ENCODE results near the gene GMIP. TPM values are rescaled to one million over a fixed set of nuclear protein-coding genes. Genes with fewer than 3 reads are reported as not detected.
"Not testable (repeated sequence)": the region's sequence is repeated elsewhere in the genome, so short reads cannot be mapped to it uniquely, and the experiment has no call there.

GMIP gene
- total RNA-seq, 1 donor from 2014 or later = 3.0 TPM

DNA sequence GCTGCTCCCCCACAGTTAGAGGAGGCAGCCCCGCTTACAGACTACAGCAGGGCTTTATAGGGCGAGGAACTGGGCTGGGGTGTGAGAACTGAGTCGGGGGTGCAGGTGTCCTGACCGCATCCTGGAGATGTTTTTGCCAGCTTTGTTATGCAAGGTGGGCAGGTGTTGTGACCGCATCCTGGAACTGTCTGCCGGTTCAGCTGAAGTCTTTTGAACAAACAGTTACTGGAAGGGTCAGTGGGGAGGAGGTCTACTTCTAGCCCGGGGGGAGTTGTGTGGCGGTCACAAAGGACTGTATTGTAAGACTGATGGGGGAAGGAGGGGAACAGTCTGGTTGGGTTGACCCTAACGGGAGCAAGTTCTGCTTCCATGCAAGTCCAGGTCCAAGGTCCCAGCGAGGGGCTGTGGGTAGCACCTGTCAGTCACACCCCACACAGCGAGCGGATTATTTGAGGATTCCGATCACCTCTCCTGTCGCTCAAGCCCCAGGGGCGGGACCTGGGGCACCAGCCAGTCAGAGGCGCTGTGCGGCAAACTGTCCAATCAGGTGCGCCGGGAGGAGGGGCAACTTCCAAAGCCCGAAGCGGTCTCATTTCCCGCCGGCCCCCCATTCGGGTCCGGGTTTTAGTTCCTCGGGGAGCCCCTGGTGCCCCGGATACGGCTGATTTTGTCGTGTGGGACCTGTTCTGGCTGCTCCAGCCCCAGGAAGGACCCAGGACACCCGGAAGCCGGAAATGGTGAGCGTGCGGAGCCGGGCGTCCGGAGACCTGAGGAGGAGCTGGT, 25.0 kb upstream of the GMIP start, which contains the start of gene ZNF101:
Gene ZNF101, plus strand, starts transcription at position 610 of the 783 bp plus-strand sequence. Its CDS starts 125 bp downstream, at position 735.
- Histone ChIP-seq H3K27ac (replicated peaks) (peak within 1 kb of the TSS; percentile 77), H3K27me3 (ENCODE audit: low read depth) (no peaks in the 10 kb centered on the region), H3K4me3 (peak within 1 kb of the TSS; percentile 79), H3K36me3 (peaks cover 6% of the 10 kb centered on the region), H3K4me1 (peaks cover 28% of the 10 kb centered on the region), H3K9me3 (replicated peaks) (no peaks in the 10 kb centered on the region)
- intact Hi-C loops (cut with micrococcal nuclease) = no loop called here
- DNase-seq = peak; percentile 93
- TF ChIP-seq, protein P1, sequence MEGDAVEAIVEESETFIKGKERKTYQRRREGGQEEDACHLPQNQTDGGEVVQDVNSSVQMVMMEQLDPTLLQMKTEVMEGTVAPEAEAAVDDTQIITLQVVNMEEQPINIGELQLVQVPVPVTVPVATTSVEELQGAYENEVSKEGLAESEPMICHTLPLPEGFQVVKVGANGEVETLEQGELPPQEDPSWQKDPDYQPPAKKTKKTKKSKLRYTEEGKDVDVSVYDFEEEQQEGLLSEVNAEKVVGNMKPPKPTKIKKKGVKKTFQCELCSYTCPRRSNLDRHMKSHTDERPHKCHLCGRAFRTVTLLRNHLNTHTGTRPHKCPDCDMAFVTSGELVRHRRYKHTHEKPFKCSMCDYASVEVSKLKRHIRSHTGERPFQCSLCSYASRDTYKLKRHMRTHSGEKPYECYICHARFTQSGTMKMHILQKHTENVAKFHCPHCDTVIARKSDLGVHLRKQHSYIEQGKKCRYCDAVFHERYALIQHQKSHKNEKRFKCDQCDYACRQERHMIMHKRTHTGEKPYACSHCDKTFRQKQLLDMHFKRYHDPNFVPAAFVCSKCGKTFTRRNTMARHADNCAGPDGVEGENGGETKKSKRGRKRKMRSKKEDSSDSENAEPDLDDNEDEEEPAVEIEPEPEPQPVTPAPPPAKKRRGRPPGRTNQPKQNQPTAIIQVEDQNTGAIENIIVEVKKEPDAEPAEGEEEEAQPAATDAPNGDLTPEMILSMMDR (IDR thresholded peaks at IDR 0.05; ENCODE audit: borderline replicate concordance) = no peak

DNA sequence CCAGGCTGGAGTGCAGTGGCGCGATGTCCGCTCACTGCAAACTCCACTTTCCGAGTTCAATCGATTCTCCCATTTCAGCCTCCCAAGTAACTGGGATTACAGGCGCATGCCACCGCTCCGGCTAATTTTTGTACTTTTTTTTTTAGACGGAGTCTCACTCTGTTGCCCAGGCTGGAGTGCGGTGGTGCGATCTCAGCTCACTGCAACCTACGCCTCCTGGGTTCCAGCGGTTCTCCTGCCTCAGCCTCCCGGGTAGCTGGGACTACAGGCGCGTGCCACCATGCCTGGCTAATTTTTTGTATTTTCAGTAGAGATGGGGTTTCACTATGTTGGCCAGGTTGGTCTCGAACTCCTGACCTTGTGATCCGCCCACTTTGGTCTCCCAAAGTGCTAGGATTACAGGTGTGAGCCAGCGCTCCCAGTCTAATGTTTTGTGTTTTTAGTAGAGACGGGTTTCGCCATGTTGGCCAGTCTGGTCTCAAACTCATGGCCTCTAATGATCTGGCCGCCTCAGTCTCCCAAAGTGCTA, 22.0 kb upstream of the GMIP start:
- H3K27ac ChIP-seq (replicated peaks); H3K9me3 ChIP-seq (replicated peaks); intact Hi-C loops (cut with micrococcal nuclease); H3K4me3 ChIP-seq; H3K36me3 ChIP-seq; H3K27me3 ChIP-seq (ENCODE audit: low read depth); DNase-seq: not testable (repeated sequence)
- peaks cover 52% of the 10 kb centered on the region for H3K4me1 ChIP-seq

DNA sequence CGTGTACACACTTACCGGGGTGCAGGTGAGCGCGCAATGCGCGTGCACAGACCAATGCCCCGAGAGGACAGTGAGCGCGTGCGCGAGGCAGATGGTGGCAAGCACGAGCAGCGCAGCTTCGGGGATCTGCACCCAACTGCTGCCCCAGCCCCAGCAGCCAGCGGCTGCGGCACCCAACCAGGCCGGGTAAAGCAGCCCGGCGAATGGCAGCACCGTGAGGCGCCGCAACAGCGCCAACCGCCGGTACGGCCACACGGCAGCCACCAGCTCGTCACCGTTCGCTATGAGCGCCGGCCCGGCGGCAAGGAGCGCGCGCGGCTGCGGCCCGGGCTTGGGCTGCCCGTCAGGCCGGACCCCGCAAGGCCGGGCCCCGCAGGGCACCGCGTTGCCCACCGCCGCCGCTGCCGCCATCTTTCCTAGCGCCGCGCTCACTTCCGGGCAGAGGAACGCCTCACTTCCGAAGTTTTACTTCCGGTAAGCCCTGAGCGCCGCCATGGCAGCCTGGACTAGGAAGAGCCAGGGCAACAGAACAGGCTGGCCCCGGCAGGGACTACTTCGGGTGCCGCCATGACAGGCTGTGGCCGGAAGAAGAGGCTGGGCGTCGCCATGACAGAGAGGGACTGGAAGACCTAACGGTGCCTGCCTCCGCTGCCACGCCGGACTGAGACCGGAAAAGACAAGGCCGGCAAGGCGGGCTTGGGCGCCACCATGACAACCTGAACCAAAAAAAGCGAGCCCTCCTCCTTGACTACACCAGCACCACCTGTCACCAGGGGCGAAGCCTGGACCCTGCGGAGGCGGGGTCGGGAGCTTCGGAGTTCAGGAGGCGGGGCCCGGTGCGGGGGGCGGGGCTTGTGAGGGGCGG, 20.0 kb upstream of the GMIP start, which contains the start of gene ATP13A1:
Gene ATP13A1, minus strand, starts transcription at position 421 of the 865 bp plus-strand sequence. Its CDS starts 10 bp downstream, at position 411.
- Histone ChIP-seq H3K27ac (replicated peaks) (peak within 1 kb of the TSS; percentile 96), H3K27me3 (ENCODE audit: low read depth) (no peaks in the 10 kb centered on the region), H3K4me3 (peak within 1 kb of the TSS; percentile 91), H3K4me1 (peaks cover 34% of the 10 kb centered on the region), H3K9me3 (replicated peaks) (no peaks in the 10 kb centered on the region), H3K36me3 (peaks cover 14% of the 10 kb centered on the region)
- intact Hi-C loops (cut with micrococcal nuclease) = no loop called here
- TF ChIP-seq, protein P1 (IDR thresholded peaks at IDR 0.05; ENCODE audit: borderline replicate concordance) = peak; percentile 42
- DNase-seq = peak; percentile 95

DNA sequence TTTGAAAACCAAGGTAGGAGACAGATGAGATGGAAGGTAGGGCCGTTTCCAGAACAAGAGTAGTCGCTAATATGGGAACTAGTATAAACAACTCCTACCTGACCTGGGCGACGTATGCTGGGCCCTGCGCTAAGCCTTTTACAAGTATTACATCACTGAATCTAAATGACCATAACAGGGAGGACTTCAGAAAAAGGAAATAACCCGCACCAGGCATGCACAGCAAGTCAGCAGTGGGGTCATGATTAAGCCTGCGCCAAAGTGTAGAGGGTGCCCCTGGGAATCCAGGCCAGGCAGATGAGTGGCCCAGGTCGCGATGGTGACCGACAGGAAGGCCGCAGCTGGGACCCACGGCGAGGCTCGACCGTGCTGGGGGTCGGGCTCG, 19.4 kb upstream of the GMIP start:
- peaks cover 20% of the 10 kb centered on the region for H3K36me3 ChIP-seq
- no peaks in the 10 kb centered on the region for H3K27me3 ChIP-seq (ENCODE audit: low read depth)
- no peaks in the 10 kb centered on the region for H3K9me3 ChIP-seq (replicated peaks)
- intact Hi-C loops (cut with micrococcal nuclease) = no loop called here
- H3K4me1 ChIP-seq = peaks cover 29% of the 10 kb centered on the region
- peak; percentile 34 for DNase-seq
- TF ChIP-seq, protein P1 (IDR thresholded peaks at IDR 0.05; ENCODE audit: borderline replicate concordance) = no peak
- H3K4me3 ChIP-seq = peak overlapping the region; percentile 91
- H3K27ac ChIP-seq (replicated peaks) = peak overlapping the region; percentile 96

DNA sequence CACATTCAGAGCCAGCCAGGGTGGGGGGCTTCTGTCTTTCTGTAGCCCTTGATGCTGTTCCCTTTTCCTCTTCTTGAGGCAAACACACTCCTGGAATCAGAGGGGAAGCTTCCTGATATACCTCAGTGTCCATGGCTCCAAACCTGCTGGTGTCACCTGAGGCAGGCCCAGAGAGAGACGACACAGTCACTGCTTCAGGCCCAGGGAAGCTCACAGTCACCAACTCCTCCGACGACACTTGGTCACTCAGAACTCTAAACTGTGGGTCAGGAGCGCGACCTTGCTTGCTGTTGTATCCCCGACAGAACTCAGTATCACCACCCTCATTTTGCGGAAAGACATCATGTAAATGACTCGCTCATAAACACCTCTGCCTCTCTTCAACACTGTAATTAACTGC, 18.9 kb upstream of the GMIP start:
- Histone ChIP-seq H3K4me3 (peak overlapping the region; percentile 91), H3K36me3 (peaks cover 25% of the 10 kb centered on the region), H3K9me3 (replicated peaks) (no peaks in the 10 kb centered on the region), H3K27ac (replicated peaks) (no peak overlapping the region), H3K4me1 (peaks cover 29% of the 10 kb centered on the region), H3K27me3 (ENCODE audit: low read depth) (no peaks in the 10 kb centered on the region)
- DNase-seq = no peak
- TF ChIP-seq, protein P1 (IDR thresholded peaks at IDR 0.05; ENCODE audit: borderline replicate concordance) = no peak
- intact Hi-C loops (cut with micrococcal nuclease) = no loop called here

All from left ventricle myocardium inferior (tissue), 1 donor.